ENCODE data around the gene APOL6. TPM values are rescaled to one million over a fixed set of nuclear protein-coding genes. Genes with fewer than 3 reads are reported as not detected.

Gene APOL6, protein sequence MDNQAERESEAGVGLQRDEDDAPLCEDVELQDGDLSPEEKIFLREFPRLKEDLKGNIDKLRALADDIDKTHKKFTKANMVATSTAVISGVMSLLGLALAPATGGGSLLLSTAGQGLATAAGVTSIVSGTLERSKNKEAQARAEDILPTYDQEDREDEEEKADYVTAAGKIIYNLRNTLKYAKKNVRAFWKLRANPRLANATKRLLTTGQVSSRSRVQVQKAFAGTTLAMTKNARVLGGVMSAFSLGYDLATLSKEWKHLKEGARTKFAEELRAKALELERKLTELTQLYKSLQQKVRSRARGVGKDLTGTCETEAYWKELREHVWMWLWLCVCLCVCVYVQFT
- total RNA-seq (ENCODE audit: low replicate concordance) = 8.5 and 26.2 TPM in 2 replicates

DNA sequence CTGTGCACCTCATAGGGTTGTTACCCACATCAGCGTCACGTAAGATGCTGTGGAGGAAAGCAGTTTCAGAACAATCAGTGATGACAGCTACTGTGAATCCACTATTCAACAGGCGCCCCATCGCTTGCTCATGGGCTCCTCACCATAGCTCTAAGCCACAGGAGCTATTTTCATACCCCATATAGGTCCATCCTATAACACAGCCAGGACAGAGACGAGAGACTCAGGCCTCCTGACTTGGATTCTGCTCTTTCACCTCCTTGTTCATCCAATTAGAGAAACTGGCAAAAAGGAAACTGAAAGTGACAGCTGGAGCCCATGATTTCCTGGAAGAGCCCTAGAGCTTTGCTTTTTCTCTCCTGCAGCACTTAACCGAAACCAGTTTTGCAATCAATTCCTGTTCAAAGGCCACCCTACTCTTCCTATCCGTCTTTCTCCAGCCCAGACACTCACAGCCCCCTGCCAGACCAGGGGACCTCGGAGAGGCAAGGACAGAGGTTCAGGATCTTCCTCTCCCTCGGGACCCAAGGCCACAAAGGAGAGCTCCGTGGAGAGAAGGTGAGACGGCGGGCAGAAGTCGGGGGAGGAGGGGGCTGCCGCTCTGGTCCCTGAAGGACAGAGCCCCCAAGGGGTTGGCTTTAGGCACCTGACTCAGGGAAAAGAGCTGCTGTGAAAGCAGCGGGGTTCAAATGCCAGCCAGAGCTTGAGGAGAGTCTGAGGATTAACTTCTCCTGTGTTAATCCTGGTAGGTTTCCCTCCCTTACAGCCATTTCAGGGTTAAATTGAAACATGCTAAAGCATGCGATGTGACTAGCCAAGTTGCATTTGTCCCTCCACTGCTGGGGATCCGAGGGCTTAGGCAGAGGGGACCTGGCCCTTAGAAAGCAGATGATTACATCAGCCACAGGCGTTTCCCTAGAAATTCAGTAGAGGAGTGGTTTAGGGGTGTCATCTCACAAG is at the start of gene APOL6:
Gene APOL6 (plus strand): TSS at position 381 of the 960 bp plus-strand sequence. CDS start 7,980 bp downstream, outside the sequence.

DNA sequence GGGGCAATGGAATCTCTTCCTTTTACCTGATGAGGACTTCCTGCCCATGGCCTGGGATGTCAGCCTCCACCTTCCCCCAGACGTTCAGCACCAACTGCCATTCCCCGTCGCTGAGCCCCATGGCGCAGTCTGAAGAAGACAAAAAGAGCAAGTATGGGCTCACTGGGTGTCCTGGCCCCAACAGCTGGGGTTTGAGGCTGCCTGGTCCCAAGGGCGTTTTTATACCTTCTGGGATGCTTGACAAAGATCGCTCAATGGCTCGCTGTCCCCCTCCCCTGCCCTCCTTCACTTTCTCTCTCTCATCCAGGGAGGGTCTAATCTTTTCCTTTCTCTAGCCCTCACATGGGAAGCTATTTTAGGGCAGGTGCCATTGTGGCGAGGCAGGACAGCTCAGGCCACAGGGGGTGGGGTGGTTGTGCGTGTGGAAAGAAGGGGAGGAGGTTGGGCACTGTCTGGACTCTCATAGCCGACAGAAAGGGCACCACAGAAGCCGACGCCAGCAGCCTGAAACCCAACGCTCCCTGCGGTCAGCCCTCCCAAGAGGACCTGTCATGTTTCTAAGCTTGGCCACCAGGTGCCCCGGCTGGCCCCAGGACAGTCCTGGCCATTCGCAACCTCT is 31.0 kb upstream of the APOL6 start, which contains the start of gene MB:
Gene MB (minus strand): TSS at position 193 of the 619 bp plus-strand sequence. CDS start 72 bp downstream, at position 121.

DNA sequence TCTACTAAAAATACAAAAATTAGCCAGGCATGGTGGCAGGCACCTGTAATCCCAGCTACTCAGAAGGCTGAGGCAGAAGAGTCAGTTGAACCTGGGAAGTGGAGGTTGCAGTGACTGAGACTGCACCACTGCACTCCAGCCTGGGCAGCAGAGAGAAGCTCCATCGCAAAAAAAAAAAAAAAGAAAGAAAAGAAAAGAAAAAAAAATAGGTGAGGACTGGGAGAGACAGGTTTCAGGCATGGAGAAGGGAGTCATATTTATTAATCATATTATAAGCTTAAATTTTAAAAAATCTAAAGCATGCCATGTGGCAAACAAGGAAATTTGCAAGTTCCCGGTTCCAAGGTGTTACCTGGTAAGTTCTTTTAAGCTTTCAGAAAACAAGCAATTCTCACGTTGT is 69.3 kb downstream of the APOL6 start, which contains the start of gene APOL5:
Gene APOL5 (plus strand): TSS at position 301 of the 400 bp plus-strand sequence. CDS start 0 bp downstream, at position 301.

Other genes starting within 250 kb of the APOL6 start
- gene MCM5, start 248.3 kb upstream of the APOL6 start, total RNA-seq (ENCODE audit: low replicate concordance) = 11.5 and 26.8 TPM in 2 replicates
- gene RASD2, start 107.6 kb upstream of the APOL6 start, total RNA-seq (ENCODE audit: low replicate concordance) = not detected in 2 replicates
- gene MB, start 31.1 kb upstream of the APOL6 start, total RNA-seq (ENCODE audit: low replicate concordance) = 0.15 TPM in 1 of 2 replicates, not detected in the other
- gene APOL5, start 69.4 kb downstream of the APOL6 start, total RNA-seq (ENCODE audit: low replicate concordance) = not detected in 2 replicates